Right hindlimb (tissue), 1 donor: Measurements from ENCODE around the gene RAMACL.

Experiments used
- DNase-seq: peaks from one replicate; pipeline ENCODE4 v3.0.0-alpha.2; 2018

Gene RAMACL

GRCh38 chr6:166617359-166617758, 30.9 kb upstream of the RAMACL start:
- DNase-seq: no peak

- DNase-seq: no peak
Observed at GRCh38 chr6:166616261-166617238, 30.1 kb upstream of the RAMACL start.

- DNase-seq: no peak
Observed at GRCh38 chr6:166615059-166615770, 28.7 kb upstream of the RAMACL start.

GRCh38 chr6:166614589-166614988, 28.1 kb upstream of the RAMACL start:
- no peak for DNase-seq

GRCh38 chr6:166614171-166614583, 27.7 kb upstream of the RAMACL start:
- no peak for DNase-seq

GRCh38 chr6:166613027-166613426, 26.5 kb upstream of the RAMACL start:
- no peak for DNase-seq

- DNase-seq: no peak
Observed at GRCh38 chr6:166612471-166612881, 26.0 kb upstream of the RAMACL start.

GRCh38 chr6:166611631-166612030, 25.2 kb upstream of the RAMACL start:
- DNase-seq: no peak

- no peak for DNase-seq
Observed at GRCh38 chr6:166610069-166610468, 23.6 kb upstream of the RAMACL start.

- no peak for DNase-seq
Observed at GRCh38 chr6:166608774-166609173, 22.3 kb upstream of the RAMACL start.

GRCh38 chr6:166605752-166606151, 19.3 kb upstream of the RAMACL start:
- DNase-seq: no peak

- DNase-seq: no peak
Observed at GRCh38 chr6:166604911-166605310, 18.4 kb upstream of the RAMACL start.

- no peak for DNase-seq
Observed at GRCh38 chr6:166604328-166604727, 17.9 kb upstream of the RAMACL start.

GRCh38 chr6:166603043-166603690, 16.7 kb upstream of the RAMACL start:
- no peak for DNase-seq

- no peak for DNase-seq
Observed at GRCh38 chr6:166601956-166602355, 15.5 kb upstream of the RAMACL start.

GRCh38 chr6:166600931-166601330, 14.5 kb upstream of the RAMACL start:
- no peak for DNase-seq

- DNase-seq: no peak
Observed at GRCh38 chr6:166599205-166599604, 12.7 kb upstream of the RAMACL start.

GRCh38 chr6:166598441-166599138, 12.1 kb upstream of the RAMACL start:
- DNase-seq: no peak

GRCh38 chr6:166597711-166598440, 11.4 kb upstream of the RAMACL start:
- DNase-seq: no peak

GRCh38 chr6:166596776-166597507, 10.5 kb upstream of the RAMACL start:
- no peak for DNase-seq

GRCh38 chr6:166595949-166596348, 9.5 kb upstream of the RAMACL start:
- no peak for DNase-seq
